ENCODE measurements around the gene TTLL12.

TTLL12 gene

DNA sequence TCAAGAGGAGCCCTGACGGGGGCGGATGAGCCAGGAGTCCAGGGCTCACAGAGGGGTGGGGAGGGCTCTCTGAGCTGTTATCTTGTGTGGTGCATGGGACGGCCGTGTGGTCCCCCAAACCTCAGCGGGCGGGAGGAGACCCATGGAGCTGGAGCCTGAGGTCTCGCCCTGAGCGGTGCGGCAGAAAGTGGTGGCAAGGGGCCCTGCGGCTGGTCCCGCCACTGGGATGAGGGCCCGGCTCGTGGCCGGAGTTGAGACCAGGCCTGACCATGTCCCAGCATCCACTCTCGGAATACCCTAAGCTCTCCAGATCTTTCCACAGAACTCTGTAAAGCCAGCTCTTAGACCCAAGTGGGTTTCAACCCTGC is 22.6 kb upstream of the TTLL12 start:
- no peak overlapping the region for H3K4me3 Mint-ChIP-seq
- intact Hi-C loops (cut with micrococcal nuclease): no loop called here
- no peaks in the 10 kb centered on the region for H3K9me3 Mint-ChIP-seq
- H3K27ac Mint-ChIP-seq: no peak overlapping the region
- H3K36me3 Mint-ChIP-seq (ENCODE audit: low read depth): no peaks in the 10 kb centered on the region
- peaks cover 9% of the 10 kb centered on the region for H3K4me1 Mint-ChIP-seq (ENCODE audit: low read depth)
- H3K27me3 Mint-ChIP-seq: peaks cover 8% of the 10 kb centered on the region

DNA sequence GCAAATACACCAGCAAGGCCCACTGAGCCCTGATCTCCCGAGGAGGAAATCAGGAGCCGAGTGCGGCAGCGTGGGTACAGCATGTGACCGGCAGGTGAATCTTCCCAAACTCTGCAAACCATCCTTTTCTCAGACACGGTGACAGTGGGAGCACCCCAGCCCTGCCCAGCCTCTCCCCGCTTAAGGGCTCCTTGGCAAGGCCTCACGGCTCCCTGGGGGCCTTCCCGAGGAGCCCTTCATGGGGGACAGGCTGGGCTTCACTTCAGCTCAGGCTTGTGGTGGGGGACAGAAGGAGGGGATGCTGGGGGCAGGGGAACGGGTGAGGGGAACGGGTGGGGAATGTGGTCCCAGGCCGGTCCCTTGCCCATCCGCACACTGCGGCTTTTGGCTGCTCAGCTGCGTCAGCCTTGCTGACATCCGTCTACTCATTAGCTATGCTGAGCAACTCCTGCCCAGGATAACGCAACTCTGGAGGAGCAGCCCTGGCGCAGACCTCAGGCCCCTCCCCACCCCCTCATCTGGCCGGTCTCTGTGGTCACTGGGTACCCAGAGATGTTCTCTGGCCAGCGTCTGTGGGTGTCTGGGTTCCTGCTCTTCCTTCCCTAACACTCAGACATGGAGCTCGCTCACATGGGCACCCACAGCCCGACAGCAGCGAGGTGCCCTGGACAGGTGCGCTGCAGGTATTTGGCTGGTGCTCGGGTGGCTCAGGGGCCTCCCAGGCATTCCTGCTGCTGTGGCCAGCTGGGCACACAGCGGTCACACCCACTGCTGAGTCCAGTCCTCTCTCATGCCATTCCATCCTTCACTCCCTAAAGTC is 22.0 kb upstream of the TTLL12 start:
- Mint-ChIP-seq H3K4me3 (no peak overlapping the region), H3K9me3 (no peaks in the 10 kb centered on the region), H3K36me3 (ENCODE audit: low read depth) (no peaks in the 10 kb centered on the region), H3K27me3 (peaks cover 8% of the 10 kb centered on the region), H3K4me1 (ENCODE audit: low read depth) (peaks cover 9% of the 10 kb centered on the region), H3K27ac (no peak overlapping the region)
- intact Hi-C loops (cut with micrococcal nuclease): no loop called here

DNA sequence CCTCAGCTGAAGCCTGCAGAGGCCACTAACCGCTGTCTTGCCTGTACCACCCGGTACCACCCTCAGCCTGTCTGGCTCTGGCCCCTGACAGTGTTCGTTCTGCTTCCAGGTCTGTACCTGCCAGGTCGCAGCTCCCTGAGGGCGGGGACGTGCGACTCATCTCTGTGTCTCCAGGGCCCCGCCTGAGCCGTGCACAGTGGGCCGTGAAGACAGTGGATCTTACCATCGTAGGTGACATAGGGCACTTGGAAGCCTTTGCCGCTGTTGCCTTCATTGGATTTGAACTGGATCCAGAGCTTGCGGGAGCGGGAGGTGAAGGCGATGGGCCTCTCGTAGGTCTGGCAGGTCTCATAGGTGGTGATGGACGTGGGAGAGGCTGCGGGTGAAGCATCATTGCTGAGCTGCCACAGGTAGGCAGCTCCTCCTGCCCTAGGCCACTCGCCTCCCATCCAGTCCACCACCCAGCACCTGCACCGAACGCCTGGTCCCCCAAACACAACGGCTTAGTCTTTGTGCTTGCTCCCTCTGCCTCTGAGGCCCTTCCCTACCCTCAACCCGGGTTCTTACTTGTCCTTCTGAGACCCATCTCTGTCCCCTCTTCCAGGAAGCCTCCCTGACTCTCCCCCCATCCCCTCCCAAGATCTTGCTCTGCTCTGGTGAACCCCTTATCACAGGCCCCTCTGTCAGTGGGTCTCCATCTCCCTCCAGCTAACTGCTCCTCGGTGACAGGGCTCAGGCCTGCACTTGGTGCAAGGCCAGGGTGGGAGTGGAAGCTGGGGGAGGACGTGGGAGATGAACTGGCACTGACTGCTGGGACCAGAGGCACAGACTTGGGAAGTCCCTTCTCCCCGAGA is 21.1 kb upstream of the TTLL12 start:
- H3K36me3 Mint-ChIP-seq (ENCODE audit: low read depth): no peaks in the 10 kb centered on the region
- H3K27me3 Mint-ChIP-seq: peaks cover 8% of the 10 kb centered on the region
- no peaks in the 10 kb centered on the region for H3K9me3 Mint-ChIP-seq
- H3K4me3 Mint-ChIP-seq: no peak overlapping the region
- intact Hi-C loops (cut with micrococcal nuclease): no loop called here
- H3K4me1 Mint-ChIP-seq (ENCODE audit: low read depth): peaks cover 9% of the 10 kb centered on the region
- H3K27ac Mint-ChIP-seq: no peak overlapping the region

DNA sequence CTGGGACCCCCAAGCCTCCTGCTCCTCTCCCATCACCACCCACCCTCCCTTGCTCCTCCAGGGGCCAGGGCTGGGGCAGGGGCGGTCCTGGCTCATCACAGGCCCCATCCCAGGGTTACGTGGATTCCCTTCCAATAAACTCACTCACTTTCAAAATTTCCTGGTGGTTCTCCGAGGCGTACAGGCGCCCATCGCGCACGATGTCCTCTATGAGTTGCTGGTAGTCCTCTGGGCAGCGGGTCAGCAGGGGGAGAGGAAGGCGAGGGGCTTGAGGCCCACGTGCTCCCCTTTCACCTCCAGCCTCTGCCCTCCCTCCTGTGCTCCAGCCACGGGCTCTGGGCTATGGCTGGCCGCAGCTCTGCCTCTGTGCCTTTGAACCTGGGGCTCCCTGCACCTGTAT is 20.5 kb upstream of the TTLL12 start:
- intact Hi-C loops (cut with micrococcal nuclease): no loop called here
- H3K27me3 Mint-ChIP-seq: peaks cover 8% of the 10 kb centered on the region
- no peak overlapping the region for H3K27ac Mint-ChIP-seq
- H3K9me3 Mint-ChIP-seq: no peaks in the 10 kb centered on the region
- no peaks in the 10 kb centered on the region for H3K36me3 Mint-ChIP-seq (ENCODE audit: low read depth)
- H3K4me3 Mint-ChIP-seq: no peak overlapping the region
- peaks cover 9% of the 10 kb centered on the region for H3K4me1 Mint-ChIP-seq (ENCODE audit: low read depth)

DNA sequence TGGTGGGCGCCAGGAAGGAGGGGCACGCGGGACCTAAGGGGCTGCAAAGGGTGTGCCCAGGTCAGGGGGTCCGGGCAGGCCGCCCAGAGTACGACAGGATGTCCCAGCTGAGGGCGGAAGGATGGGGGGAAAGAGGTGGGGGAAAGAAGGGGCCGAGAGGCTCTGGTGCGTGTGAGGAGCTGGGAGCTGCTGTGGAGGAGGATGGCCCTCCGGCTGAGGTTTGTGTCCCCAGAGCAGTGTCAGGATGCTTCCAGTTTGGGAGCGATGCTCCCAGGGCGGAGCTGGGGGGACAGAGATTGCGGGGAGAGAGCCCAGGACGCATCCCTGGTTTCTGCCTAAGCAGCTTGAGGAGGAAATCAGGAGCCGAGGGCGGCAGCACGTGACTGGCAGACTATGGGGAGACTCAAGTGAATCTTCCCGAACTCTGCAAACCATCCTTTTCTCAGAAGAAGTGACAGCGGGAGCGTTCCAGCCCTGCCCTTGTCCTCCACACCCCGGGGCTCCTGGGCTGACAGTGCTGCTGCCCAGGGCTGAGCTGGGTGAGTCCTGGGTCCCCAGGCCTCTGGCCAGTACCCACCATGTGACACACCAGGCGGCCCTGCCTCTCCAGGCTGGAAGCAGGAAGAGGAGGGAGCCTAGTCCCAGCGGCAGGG is 19.7 kb upstream of the TTLL12 start:
- H3K4me3 Mint-ChIP-seq: no peak overlapping the region
- H3K27ac Mint-ChIP-seq: no peak overlapping the region
- H3K4me1 Mint-ChIP-seq (ENCODE audit: low read depth): peaks cover 9% of the 10 kb centered on the region
- H3K9me3 Mint-ChIP-seq: no peaks in the 10 kb centered on the region
- peaks cover 8% of the 10 kb centered on the region for H3K27me3 Mint-ChIP-seq
- H3K36me3 Mint-ChIP-seq (ENCODE audit: low read depth): no peaks in the 10 kb centered on the region
- intact Hi-C loops (cut with micrococcal nuclease): no loop called here

DNA sequence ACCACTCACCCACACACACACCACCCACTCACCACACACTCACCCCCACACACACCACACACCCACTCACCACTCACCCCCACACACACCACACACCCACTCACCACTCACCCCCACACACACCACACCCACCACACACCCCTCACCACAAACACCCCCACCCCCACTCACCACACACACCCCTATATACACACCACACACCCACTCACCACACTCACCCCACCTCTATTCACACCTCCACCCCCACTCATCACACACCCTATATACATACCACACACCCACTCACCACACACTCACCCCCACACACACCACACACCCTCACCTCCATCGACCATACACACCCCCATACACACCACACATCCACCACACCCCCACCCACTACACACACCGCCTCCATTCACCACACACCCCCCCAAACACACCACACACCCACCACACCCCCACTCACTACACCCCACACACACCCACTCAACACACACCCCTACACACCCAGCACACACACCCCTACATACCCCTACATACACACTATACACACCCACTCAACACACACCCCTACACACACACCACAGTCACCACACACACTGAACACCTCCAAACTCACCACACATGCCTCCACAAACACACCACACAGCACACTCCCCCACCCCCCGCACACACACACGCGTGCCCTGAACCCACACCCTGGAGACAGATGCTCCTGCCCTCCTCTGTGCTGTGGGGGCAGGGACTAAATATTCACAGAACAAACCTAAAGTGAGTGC is 19.0 kb upstream of the TTLL12 start:
- Mint-ChIP-seq H3K36me3 (ENCODE audit: low read depth) (no peaks in the 10 kb centered on the region), H3K9me3 (no peaks in the 10 kb centered on the region), H3K4me1 (ENCODE audit: low read depth) (peaks cover 9% of the 10 kb centered on the region), H3K27me3 (peaks cover 8% of the 10 kb centered on the region), H3K27ac (no peak overlapping the region), H3K4me3 (no peak overlapping the region)
- intact Hi-C loops (cut with micrococcal nuclease): no loop called here

DNA sequence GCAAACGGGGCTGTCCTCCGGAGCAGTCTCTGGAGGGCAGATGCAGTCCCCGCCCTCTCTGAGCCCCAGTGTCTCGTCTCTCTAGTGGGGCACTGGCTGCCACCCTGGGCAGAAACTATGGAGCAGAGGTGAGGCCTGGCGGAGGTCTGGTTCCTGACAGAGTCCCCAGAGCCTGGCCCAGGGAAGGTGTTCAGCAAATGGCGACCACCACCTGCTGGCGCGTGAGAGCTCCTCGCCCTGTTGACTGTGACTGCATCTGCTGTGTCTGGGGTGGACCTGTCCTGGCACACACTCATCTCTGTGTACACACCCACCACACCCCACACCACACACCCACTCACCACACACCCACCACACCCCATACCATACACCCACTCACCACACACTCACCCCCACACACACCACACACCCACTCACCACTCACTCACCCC is 18.3 kb upstream of the TTLL12 start:
- H3K27me3 Mint-ChIP-seq: peaks cover 8% of the 10 kb centered on the region
- no peak overlapping the region for H3K27ac Mint-ChIP-seq
- peaks cover 9% of the 10 kb centered on the region for H3K4me1 Mint-ChIP-seq (ENCODE audit: low read depth)
- H3K36me3 Mint-ChIP-seq (ENCODE audit: low read depth): no peaks in the 10 kb centered on the region
- H3K4me3 Mint-ChIP-seq: no peak overlapping the region
- H3K9me3 Mint-ChIP-seq: no peaks in the 10 kb centered on the region
- intact Hi-C loops (cut with micrococcal nuclease): no loop called here

DNA sequence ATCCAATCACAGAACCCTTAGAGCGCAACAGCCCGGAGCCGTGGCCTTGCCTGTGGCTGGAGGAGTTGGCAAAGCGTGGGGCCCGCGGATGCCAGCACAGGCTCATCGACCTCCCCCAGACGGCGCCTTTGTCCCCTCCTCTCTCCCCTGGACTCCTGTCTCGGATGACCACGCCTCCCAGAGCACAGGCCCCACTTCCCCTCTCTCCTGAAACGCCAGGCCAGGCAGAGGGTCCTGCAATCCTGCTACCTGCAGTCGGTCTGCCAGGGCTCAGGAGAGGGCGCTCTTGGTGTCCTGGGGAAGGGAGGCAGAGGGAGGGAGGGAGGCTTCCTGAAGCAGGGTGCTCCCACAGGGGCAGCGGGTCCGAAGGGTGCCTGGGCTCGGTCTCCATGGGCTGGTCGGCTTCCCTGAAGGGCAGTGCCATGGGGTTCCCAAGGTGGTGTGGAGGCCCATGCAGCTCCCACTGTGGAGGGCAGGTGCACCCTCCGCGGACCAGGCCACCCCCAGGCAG is 16.6 kb upstream of the TTLL12 start:
- intact Hi-C loops (cut with micrococcal nuclease): no loop called here
- no peaks in the 10 kb centered on the region for H3K36me3 Mint-ChIP-seq (ENCODE audit: low read depth)
- peaks cover 9% of the 10 kb centered on the region for H3K4me1 Mint-ChIP-seq (ENCODE audit: low read depth)
- no peak overlapping the region for H3K27ac Mint-ChIP-seq
- peaks cover 12% of the 10 kb centered on the region for H3K27me3 Mint-ChIP-seq
- no peak overlapping the region for H3K4me3 Mint-ChIP-seq
- H3K9me3 Mint-ChIP-seq: no peaks in the 10 kb centered on the region

DNA sequence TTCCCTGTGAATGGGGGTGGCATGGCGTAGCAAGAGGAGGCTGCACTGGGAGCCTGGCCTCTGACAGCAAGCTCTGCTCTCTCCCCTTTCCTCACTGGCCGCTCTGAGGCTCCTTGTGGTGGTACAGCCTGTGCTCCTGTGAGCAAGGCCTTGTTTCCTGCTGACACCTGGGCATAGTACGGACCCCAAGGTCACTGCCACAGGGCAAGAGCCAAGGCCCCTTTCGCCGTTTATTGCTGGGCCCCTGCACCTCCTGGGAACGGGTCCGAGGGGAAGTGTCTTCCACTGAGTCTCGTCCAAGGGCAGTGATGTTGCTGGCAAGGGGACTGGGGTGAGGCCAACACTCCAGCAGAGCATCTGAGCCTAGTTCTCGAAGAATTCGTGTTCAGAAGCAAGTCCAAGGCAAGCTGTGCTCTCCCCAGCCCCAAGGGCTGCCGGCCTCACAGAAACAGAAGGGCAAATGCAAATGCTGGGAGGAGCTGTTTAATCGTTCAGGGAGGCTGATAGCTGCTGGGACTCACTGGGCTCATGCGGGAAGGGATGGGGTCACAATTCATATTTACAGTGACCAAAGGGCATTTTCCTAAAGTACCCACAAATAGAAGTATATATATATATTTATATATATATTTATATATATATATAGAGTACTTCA is 15.9 kb upstream of the TTLL12 start:
- no peak overlapping the region for H3K4me3 Mint-ChIP-seq
- no peaks in the 10 kb centered on the region for H3K9me3 Mint-ChIP-seq
- H3K27ac Mint-ChIP-seq: no peak overlapping the region
- intact Hi-C loops (cut with micrococcal nuclease): no loop called here
- H3K27me3 Mint-ChIP-seq: peaks cover 14% of the 10 kb centered on the region
- H3K4me1 Mint-ChIP-seq (ENCODE audit: low read depth): peaks cover 9% of the 10 kb centered on the region
- H3K36me3 Mint-ChIP-seq (ENCODE audit: low read depth): no peaks in the 10 kb centered on the region

DNA sequence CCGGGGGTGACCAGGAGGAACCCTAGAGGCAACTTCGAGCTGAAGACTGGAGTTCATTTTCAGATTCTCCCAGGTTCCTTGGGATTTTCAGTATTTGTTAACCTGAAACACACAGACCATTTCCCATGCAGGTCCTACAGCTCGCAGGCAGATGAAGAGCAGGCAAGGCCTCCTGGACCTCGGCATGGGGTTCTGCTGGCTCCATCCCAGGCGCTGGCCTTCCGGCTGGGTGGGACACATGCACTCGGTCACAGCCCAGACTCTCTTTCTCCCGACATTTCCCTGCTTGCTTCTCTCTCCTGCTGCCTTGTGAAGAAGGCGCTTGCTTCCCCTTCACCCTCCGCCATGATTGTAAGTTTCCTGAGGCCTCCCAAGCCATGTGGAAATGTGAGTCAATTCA is 15.4 kb upstream of the TTLL12 start:
- Mint-ChIP-seq H3K27ac (no peak overlapping the region), H3K9me3 (no peaks in the 10 kb centered on the region), H3K4me3 (no peak overlapping the region), H3K36me3 (ENCODE audit: low read depth) (no peaks in the 10 kb centered on the region), H3K27me3 (peaks cover 17% of the 10 kb centered on the region), H3K4me1 (ENCODE audit: low read depth) (peaks cover 9% of the 10 kb centered on the region)
- intact Hi-C loops (cut with micrococcal nuclease): no loop called here

DNA sequence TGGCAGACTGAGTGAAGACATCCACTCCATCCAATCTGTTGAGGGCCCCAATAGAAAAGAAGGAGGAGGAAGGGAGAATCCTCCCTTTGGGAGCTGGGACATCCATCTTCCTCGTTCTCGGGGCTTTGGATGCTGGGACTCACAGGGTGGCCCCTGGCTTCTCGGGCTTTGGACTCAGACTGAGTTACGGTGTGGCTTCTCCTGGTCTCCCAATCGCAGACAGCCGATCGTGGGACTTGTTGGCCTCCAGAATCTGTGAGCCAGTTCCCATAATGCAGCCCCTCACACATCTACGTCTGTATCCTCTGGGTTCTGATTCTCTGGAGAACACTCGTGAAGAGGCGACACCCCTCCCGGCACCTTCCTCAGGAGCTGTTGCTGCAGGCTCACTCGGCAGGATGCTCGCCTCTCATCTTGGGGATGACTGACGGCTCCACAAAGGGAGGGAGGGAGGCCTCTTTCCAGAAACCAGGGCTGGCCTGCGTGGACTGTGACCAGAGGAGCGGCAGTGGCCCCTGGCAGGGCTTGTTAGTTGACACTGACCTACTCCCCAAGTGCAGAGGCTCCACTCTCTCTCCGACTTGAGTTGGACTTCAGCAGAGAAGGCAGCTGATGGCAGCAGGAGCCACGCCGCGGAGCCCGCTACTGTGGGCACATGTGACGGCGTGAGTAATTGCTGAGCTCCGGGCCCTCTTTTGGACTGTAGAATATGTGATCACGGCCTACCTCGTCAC is 14.7 kb upstream of the TTLL12 start:
- H3K4me1 Mint-ChIP-seq (ENCODE audit: low read depth): peaks cover 7% of the 10 kb centered on the region
- intact Hi-C loops (cut with micrococcal nuclease): no loop called here
- H3K27ac Mint-ChIP-seq: no peak overlapping the region
- no peak overlapping the region for H3K4me3 Mint-ChIP-seq
- peaks cover 15% of the 10 kb centered on the region for H3K27me3 Mint-ChIP-seq
- H3K36me3 Mint-ChIP-seq (ENCODE audit: low read depth): no peaks in the 10 kb centered on the region
- H3K9me3 Mint-ChIP-seq: no peaks in the 10 kb centered on the region

DNA sequence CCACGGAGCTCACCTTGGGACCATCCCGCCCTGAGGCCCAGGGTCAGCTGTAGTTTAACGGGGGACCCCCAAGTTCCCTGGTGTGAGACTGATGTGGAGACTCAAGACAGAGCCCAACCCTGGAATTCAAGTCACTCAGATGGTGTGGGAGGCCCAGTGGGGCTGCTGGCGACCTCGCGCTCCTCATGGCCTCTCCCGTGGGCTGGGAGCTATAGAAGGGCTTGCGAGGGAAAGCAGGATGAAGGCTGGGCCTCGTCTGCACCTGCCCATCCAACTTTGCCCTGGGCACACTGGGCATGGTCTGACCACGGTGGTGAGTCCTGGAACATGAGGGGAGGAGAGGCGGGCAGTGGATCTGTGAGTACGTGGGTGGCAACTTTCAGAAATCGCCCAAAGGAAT is 13.6 kb upstream of the TTLL12 start:
- Mint-ChIP-seq H3K27ac (no peak overlapping the region), H3K9me3 (no peaks in the 10 kb centered on the region)

DNA sequence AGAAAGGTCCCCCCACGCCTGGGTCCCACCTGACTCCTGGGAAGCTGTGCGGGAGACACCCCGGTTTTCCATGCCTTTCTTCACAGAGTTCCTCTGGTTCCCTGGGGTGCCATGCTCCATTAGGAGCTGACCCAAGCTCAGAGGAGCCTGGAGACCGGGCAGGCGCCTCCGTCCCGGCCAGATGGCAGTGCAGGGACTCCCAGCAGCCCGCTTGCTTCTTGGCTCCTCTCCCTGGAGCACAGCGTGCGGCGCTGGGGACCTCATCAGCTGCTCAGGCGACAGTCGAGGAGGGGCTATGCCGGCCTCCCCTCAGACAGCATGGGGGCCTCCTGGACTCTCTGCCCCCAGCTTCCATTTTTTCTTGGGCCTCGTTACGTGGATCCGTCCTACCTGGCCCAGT is 13.1 kb upstream of the TTLL12 start:
- Mint-ChIP-seq H3K27me3 (peaks cover 9% of the 10 kb centered on the region), H3K9me3 (no peaks in the 10 kb centered on the region), H3K4me3 (no peak overlapping the region), H3K36me3 (ENCODE audit: low read depth) (no peaks in the 10 kb centered on the region), H3K4me1 (ENCODE audit: low read depth) (no peaks in the 10 kb centered on the region), H3K27ac (no peak overlapping the region)
- intact Hi-C loops (cut with micrococcal nuclease): no loop called here

More for the DNA sequence above, 13.6 kb upstream of the TTLL12 start:
- no peaks in the 10 kb centered on the region for H3K36me3 Mint-ChIP-seq (ENCODE audit: low read depth)
- H3K4me1 Mint-ChIP-seq (ENCODE audit: low read depth): no peaks in the 10 kb centered on the region
- H3K4me3 Mint-ChIP-seq: no peak overlapping the region
- intact Hi-C loops (cut with micrococcal nuclease): no loop called here
- H3K27me3 Mint-ChIP-seq: peaks cover 9% of the 10 kb centered on the region
